Stomach (tissue), 9 donors: ENCODE measurements around the gene PWP1. TPM values are rescaled to one million over a fixed set of nuclear protein-coding genes. Genes with fewer than 3 reads are reported as not detected.

Experiments used
- DNase-seq, 2 donors: peaks; one replicate each; pipeline versions ENCODE4 v3.0.0 to v3.0.0-alpha.2; 2013 to 2019
- H3K27ac ChIP-seq, 5 donors: fragments of 200-600 bp in 4 of 5; sonication (generic) in 4 of 5; one replicate each; pipeline ENCODE4 v1.5.1; 2013 to 2019; ENCODE audit warnings: mild to moderate bottlenecking in 1 of 5, moderate library complexity in 1 of 5
- H3K27me3 ChIP-seq, 3 donors: fragments of 200-600 bp; sonication (generic); one replicate each; pipeline ENCODE4 v1.5.1; 2017 to 2019; ENCODE audit warnings: mixed run types in 1 of 3
- H3K36me3 ChIP-seq, 4 donors: fragments of 200-600 bp; sonication (generic); 1 replicate in 3 of 4; 2 replicates in 1 of 4; pipeline ENCODE4 v1.5.1; 2016 to 2019
- H3K4me1 ChIP-seq, 4 donors: fragments of 200-600 bp; sonication (generic); one replicate each; pipeline ENCODE4 v1.5.1; 2016 to 2019
- H3K4me3 ChIP-seq, 4 donors: fragments of 200-600 bp; sonication (generic) in 3 of 4; one replicate each; pipeline ENCODE4 v1.5.1; 2016 to 2019; ENCODE audit warnings: mild to moderate bottlenecking in 1 of 4
- H3K9me3 ChIP-seq, 4 donors: fragments of 200-600 bp; sonication (generic); one replicate each; pipeline ENCODE4 v1.5.1; 2016 to 2019
- EP300 ChIP-seq: sonication (generic); formaldehyde crosslinking; IDR thresholded peaks from one replicate; pipeline ENCODE4 v1.6.1; 2017; ENCODE audit warnings: antibody characterized with exemption
- POLR2A ChIP-seq, 4 donors: fragments of 450-650 bp; IDR thresholded peaks; one replicate each; pipeline ENCODE4 v1.6.1; 2016; ENCODE audit warnings: antibody characterized with exemption in 4 of 4, control low read depth in 2 of 4, mild to moderate bottlenecking in 1 of 4, moderate library complexity in 1 of 4
- POLR2AphosphoS5 ChIP-seq, 3 donors: sonication (generic); formaldehyde crosslinking; IDR thresholded peaks; one replicate each; pipeline ENCODE4 v1.6.1; 2016; ENCODE audit warnings: antibody characterized with exemption in 3 of 3
- WGBS, 5 donors: extraction: QIAGEN DNeasy Blood & Tissue Kit in 3 of 5; methylation state at CpG; one replicate each; pipeline versions ENCODE4 v1.1.5 to v1.1.7; 2013 to 2018; 5-methylcytosine and 5-hydroxymethylcytosine counted together
- intact Hi-C: fragments of 100-400 bp; cut with DNase I; formaldehyde crosslinking; loops from one replicate; pipeline ENCODE4 v1.15.1; 2023; ENCODE audit warnings: low total_unique reads
- polyA plus RNA-seq, 3 donors: library from polyadenylated mRNA; stranded (reverse); fragments of 200-250 nt; gene quantifications; one replicate each; pipeline ENCODE4 v1.2.3, GENCODE V29; 2013
- total RNA-seq, 5 donors: library from RNA; depleted of rRNA; stranded (reverse); fragments of >200 nt; gene quantifications; one replicate each; pipeline versions ENCODE4 v1.1.0 to v1.2.3, GENCODE V29; 2014 to 2016
- TF ChIP-seq, protein P1 (sequence below), 7 experiments: fragments of 450-650 bp in 4 of 7; fragments of 200-600 bp in 3 of 7; sonication (generic) in 3 of 7; IDR thresholded peaks; one replicate each; pipeline ENCODE4 v1.5.1; 2016 to 2019; ENCODE audit warnings: antibody characterized with exemption in 7 of 7, control low read depth in 2 of 7, mild to moderate bottlenecking in 1 of 7
- donor health status: healthy with polysubstance abuse.
- donor health status: Bipolar disorder and iron deficiency.
- donor health status: healthy.

Gene PWP1
- total and polyA plus RNA-seq, 8 donors = 19.4 to 101 (median 41.2) TPM

- H3K27me3 ChIP-seq = peaks cover 0 to 73% (median 10%) of the 10 kb centered on the region in 3 donors
- no peak overlapping the region for H3K27ac ChIP-seq
- H3K4me3 ChIP-seq = no peak overlapping the region
- TF ChIP-seq POLR2AphosphoS5 (IDR thresholded peaks at IDR 0.05) (no peak), POLR2A (IDR thresholded peaks at IDR 0.05) (no peak), EP300 (no peak)
- TF ChIP-seq, protein P1, sequence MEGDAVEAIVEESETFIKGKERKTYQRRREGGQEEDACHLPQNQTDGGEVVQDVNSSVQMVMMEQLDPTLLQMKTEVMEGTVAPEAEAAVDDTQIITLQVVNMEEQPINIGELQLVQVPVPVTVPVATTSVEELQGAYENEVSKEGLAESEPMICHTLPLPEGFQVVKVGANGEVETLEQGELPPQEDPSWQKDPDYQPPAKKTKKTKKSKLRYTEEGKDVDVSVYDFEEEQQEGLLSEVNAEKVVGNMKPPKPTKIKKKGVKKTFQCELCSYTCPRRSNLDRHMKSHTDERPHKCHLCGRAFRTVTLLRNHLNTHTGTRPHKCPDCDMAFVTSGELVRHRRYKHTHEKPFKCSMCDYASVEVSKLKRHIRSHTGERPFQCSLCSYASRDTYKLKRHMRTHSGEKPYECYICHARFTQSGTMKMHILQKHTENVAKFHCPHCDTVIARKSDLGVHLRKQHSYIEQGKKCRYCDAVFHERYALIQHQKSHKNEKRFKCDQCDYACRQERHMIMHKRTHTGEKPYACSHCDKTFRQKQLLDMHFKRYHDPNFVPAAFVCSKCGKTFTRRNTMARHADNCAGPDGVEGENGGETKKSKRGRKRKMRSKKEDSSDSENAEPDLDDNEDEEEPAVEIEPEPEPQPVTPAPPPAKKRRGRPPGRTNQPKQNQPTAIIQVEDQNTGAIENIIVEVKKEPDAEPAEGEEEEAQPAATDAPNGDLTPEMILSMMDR (IDR thresholded peaks at IDR 0.05) = no peak
- no peaks in the 10 kb centered on the region for H3K36me3 ChIP-seq
- intact Hi-C loops = no loop called here
- H3K9me3 ChIP-seq = no peaks in the 10 kb centered on the region
- no peak for DNase-seq
- H3K4me1 ChIP-seq = no peaks in the 10 kb centered on the region
- WGBS, 5 donors = 65 to 79% (median 73%) methylated on average over 9 of the region's 9 CpGs
Measured at GRCh38 chr12:107668320-107669098, 17.1 kb upstream of the PWP1 start.

- Histone ChIP-seq H3K36me3 (no peaks in the 10 kb centered on the region), H3K4me3 (no peak overlapping the region), H3K27ac (no peak overlapping the region), H3K27me3 (peaks cover 0 to 60% (median 6%) of the 10 kb centered on the region in 3 donors), H3K4me1 (no peaks in the 10 kb centered on the region), H3K9me3 (no peaks in the 10 kb centered on the region)
- WGBS, 5 donors = 78 to 90% (median 86%) methylated on average over 8 of the region's 8 CpGs
- intact Hi-C loops = no loop called here
- no peak for DNase-seq
- TF ChIP-seq, protein P1 (IDR thresholded peaks at IDR 0.05) = no peak
Measured at GRCh38 chr12:107669946-107670345, 15.7 kb upstream of the PWP1 start.

- H3K4me1 ChIP-seq = peaks cover 0 to 1% (median 0%) of the 10 kb centered on the region in 4 donors
- WGBS, 5 donors = 41 to 45% (median 42%) methylated on average over 10 of the region's 10 CpGs
- no peak for TF ChIP-seq EP300
- TF ChIP-seq POLR2A (IDR thresholded peaks at IDR 0.05) = no peak
- TF ChIP-seq POLR2AphosphoS5 (IDR thresholded peaks at IDR 0.05) = no peak
- TF ChIP-seq, protein P1 (IDR thresholded peaks at IDR 0.05) = peak in 2 of 7 experiments; percentile 24 to 38
- peaks cover 0 to 48% (median 6%) of the 10 kb centered on the region in 3 donors for H3K27me3 ChIP-seq
- no peaks in the 10 kb centered on the region for H3K36me3 ChIP-seq
- peak; percentile 26 to 37 for DNase-seq
- H3K27ac ChIP-seq = no peak overlapping the region
- H3K4me3 ChIP-seq = no peak overlapping the region
- H3K9me3 ChIP-seq = no peaks in the 10 kb centered on the region
- intact Hi-C loops = no loop called here
Measured at GRCh38 chr12:107670999-107671643, 14.5 kb upstream of the PWP1 start.

DNA sequence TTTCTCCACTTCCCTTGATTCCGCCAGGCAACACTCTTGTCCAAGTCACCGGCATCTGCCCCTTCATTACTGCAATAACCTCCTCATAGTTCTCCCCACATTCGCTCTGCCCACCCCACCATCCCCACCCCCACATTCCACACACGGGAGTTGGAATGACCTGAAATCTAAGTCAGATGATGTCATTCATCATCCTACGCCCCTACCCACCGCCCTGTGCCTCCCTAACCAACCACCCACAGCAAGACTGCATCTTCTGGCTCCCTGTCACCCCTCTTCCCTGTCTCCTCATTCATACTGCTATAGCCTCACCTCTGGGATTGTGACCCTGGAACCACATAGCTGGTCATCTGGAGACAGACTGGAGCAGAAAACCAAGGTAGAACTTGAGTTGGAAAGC lies 7.9 kb upstream of the PWP1 start:
- intact Hi-C loops = loop anchor here (5.0 kb wide), 1 partner anchor 210 kb away; no protein-coding TSS in a partner anchor
- peaks cover 0 to 32% (median 9%) of the 10 kb centered on the region in 3 donors for H3K27me3 ChIP-seq
- DNase-seq = no peak
- WGBS, 5 donors = 61 to 70% (median 66%) methylated on average over 6 of the region's 6 CpGs
- peaks cover 0 to 5% (median 0%) of the 10 kb centered on the region in 4 donors for H3K4me1 ChIP-seq
- no peak overlapping the region for H3K4me3 ChIP-seq
- no peak overlapping the region for H3K27ac ChIP-seq
- no peaks in the 10 kb centered on the region for H3K36me3 ChIP-seq
- no peaks in the 10 kb centered on the region for H3K9me3 ChIP-seq
- TF ChIP-seq EP300 = no peak
